MM.1S (cell line): ENCODE data around the gene ZNF362.

Source experiments
- EZH2 ChIP-seq: fragments of 300-600 bp; sonication (generic); optimal IDR thresholded peaks from 2 replicates; pipeline ENCODE3; 2017; ENCODE audit warnings: low read depth, mild to moderate bottlenecking, antibody characterized with exemption, low read length, mixed read lengths
- EZH2phosphoT487 ChIP-seq: fragments of 300-600 bp; sonication (generic); IDR thresholded peaks from 2 replicates; pipeline ENCODE4 v1.6.1; 2018; ENCODE audit warnings: antibody characterized with exemption, low read length
- TF ChIP-seq, protein P1 (sequence below): fragments of 300-600 bp; sonication (generic); IDR thresholded peaks from 2 replicates; pipeline ENCODE4 v1.5.1; 2016; ENCODE audit warnings: antibody characterized with exemption, low read length, mixed read lengths

DNA sequence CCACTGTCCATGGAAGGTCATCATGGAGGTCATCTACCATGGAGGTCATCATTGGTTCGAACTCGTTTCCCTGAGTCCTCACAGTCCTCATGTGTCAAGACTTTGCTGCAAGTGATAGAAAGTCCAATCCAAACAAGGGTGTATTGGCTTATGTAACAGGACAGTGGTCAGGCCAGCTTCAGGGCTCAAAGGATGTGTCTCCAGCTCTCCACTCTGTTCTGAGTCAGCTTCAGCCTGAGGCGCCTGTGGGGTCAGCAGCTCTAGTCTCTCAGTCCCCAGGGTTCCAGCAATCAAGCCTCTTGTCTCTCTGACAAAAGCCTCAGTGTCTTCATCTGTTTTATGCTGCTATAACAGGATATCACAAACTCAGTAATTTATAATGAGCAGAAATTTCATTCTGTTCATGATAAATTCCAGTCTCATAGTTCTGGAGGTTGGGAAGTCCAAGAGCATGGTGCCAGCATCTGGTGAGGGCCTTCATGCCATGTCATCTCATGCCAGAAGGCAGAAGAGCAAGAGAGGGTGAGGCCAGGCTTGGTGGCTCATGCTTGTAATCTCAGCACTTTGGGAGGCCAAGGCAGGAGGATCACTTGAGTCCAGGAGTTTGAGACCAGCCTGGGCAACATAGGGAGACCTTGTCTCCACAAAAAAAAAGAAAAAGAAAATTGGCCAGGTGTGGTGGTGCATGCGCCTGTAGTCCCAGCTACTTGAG lies 45.1 kb downstream of the ZNF362 start:
- TF ChIP-seq, protein P1, sequence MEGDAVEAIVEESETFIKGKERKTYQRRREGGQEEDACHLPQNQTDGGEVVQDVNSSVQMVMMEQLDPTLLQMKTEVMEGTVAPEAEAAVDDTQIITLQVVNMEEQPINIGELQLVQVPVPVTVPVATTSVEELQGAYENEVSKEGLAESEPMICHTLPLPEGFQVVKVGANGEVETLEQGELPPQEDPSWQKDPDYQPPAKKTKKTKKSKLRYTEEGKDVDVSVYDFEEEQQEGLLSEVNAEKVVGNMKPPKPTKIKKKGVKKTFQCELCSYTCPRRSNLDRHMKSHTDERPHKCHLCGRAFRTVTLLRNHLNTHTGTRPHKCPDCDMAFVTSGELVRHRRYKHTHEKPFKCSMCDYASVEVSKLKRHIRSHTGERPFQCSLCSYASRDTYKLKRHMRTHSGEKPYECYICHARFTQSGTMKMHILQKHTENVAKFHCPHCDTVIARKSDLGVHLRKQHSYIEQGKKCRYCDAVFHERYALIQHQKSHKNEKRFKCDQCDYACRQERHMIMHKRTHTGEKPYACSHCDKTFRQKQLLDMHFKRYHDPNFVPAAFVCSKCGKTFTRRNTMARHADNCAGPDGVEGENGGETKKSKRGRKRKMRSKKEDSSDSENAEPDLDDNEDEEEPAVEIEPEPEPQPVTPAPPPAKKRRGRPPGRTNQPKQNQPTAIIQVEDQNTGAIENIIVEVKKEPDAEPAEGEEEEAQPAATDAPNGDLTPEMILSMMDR, result no peak
- TF ChIP-seq EZH2 (no peak), EZH2phosphoT487 (no peak)
